Ramos (cell line): ENCODE results near the gene RAB2B.
"Not testable (repeated sequence)": the region's sequence is repeated elsewhere in the genome, so short reads cannot be mapped to it uniquely, and the experiment has no call there.

Source experiments
- in situ Hi-C: fragments of 300-500 bp; cut with MboI; formaldehyde crosslinking; loops from one replicate; pipeline ENCODE4 v1.14.3; 2022; ENCODE audit warnings: low sequenced_read_pairs; ENCODE audit not compliant: unreplicated experiment

The RAB2B gene

DNA sequence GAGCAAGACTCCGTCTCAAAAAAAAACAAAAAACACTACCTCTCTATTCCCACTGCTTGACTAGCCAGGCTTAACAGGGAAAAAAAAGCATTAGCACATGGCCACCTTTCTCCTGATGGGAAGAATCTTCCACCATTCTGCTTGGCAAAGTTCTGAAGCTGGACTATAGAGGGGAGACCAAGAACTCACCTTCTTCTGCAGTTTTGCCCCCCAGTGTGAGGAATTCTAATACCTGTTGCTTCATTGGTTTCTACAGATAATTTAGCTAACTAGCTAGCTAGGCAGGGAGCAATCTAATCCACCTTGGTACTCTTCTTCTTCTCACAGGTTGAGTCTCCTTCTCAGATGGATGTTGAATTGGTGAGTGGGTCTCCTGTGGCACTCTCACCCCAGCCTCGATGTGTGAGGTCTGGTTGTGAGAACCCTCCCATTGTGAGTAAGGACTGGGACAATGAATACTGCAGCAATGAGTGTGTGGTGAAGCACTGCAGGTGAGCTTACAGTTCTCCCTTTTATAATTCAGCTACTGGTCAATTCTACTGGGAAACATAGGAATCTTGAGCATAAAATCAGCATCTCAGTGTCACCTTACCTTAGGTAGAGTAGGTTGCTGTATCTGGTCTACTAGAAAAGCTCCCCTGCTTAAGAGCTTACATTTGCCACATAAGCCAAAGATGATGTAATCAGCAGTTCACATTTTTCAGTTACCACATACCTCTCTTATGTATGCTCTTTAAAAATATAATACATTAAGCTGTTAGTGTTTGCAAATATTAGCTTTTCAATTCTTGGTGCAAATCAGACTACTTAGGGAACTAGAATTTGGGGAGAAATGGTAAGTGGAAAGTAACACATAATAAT is 18.4 kb upstream of the RAB2B start:
- in situ Hi-C loops, result no loop called here

DNA sequence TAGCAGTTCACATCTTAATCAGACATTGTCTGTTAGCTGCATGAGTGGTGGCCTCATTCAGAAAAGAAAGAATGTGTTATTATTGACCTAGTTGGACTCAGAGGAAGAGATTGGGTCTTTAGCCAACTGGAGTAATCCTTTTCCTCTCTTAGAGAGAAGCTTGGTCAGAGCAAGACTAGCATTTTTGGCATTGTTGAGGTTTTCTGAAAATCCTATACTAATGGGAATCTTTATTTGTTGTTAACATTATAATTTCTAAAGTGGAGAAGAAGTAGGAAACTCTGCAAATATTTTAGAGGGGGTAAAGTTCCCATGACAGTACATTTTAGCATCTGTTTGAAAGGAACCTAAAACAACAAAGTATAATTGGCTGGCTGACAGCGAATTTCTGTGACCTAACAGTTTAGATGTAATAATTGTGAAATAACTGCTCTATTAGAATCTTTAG is 9.9 kb upstream of the RAB2B start:
- in situ Hi-C loops, result no loop called here

DNA sequence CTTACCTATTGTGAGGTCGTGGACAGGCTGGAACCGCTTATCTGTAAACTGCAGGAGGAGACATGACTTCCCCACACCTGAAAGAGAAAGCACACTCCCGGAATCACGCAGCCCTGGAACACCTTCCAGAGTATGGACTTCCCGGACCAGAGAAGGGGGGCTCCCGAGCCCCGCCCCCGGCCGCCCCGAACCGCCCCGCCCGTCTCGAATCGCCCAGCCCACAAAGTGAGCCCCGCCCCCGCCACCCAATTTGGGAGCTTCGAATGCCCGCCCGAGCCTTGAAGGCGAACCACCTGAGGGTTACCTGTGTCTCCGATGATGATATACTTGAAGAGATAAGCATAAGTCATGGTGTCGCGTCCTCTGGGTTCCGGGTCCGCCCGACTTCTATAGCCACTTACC is 235 bp downstream of the RAB2B start:
- in situ Hi-C loops, result no loop called here

- in situ Hi-C loops, result no loop called here
These were observed 814 bp downstream of the RAB2B start for GRCh38 chr14:21475767-21476522.

GRCh38 chr14:21467616-21468015 is 9.1 kb downstream of the RAB2B start:
- in situ Hi-C loops, result loop anchor here (10.0 kb wide), 1 partner anchor 87 kb away; no protein-coding TSS in a partner anchor

DNA sequence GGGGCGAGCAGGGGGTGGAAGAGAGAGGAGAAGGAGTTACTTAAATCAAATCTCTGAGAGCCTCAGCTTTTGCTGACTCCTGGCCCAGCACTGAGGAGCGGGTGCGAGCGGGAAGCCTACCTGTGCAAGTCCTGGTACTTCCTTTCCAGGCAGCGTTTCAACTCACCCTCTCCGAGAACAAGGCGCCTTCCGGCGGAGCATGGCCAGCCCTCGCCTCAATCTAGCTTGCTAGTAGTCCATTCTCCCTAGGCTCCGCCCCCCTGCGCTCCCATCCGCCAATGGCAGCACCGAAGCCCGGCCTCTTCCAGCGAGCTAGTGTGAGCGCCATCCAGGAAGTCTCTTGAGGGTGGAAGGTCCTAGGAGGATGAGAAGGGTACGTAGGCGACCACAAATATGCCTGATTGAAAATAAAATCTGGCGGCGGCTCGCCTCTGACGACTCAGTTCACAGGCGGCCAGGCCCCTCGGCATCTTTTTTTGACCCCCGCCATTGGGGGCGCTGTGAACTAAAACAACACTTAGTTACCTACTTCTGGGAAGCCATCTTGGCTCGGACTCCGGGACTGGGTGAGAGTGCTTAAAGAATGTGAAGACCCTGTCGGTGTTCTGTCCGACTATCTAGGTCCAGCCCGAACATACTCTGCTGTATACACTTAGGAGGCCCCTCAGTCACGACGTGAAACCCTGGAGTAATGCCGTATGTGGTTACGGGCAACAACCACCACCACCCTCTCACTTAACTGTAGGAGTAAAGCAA is 20.7 kb downstream of the RAB2B start, which contains the start of gene CHD8:
Gene CHD8 (minus strand): TSS at position 212 of the 756 bp plus-strand sequence. CDS start 24,480 bp downstream, outside the sequence.
- in situ Hi-C loops, result no loop called here

GRCh38 chr14:21455592-21455911 is 21.2 kb downstream of the RAB2B start:
- in situ Hi-C loops, result no loop called here

GRCh38 chr14:21454843-21455544 is 21.8 kb downstream of the RAB2B start:
- in situ Hi-C loops, result no loop called here

DNA sequence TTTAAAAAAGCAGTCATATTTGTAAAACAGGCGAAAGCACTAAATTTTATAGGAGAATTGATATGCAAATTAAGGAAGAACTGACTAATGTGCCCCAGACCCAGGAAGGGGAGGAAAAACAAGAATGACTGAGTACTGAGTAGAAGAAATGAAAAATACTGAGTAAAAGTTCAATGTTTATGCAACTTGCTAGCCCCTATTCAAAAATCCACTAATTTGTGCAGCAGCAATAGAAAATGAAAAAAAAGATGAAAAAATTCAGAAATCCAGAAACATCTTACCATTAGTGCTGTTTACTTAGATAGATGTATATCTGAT is 26.9 kb downstream of the RAB2B start:
- in situ Hi-C loops, result no loop called here

- in situ Hi-C loops, result not testable (repeated sequence)
These were observed 34.1 kb downstream of the RAB2B start for GRCh38 chr14:21442657-21443056.

GRCh38 chr14:21440859-21441258 is 35.9 kb downstream of the RAB2B start:
- in situ Hi-C loops, result no loop called here

GRCh38 chr14:21437063-21437901 is 39.5 kb downstream of the RAB2B start:
- in situ Hi-C loops, result no loop called here

- in situ Hi-C loops, result no loop called here
These were observed 40.1 kb downstream of the RAB2B start for GRCh38 chr14:21436567-21437062.

DNA sequence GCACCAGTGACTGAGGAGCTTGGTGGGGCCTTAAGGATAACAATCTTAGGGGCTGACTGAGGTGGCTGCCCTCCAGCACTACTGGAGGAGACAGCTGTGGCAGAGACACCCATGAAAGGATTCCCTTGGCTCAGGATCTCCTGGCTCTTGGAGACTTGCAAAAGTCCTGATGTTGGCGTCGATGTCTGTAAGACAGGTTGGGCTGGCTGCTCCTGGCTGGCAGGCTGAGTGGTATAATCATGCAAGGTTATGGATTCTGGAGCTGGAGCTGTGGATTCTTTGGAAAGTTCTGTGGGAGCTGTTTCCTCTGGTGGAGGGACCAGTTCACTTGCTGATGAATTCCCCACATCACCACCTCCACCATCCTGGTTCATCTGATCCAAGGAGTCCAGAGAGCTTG is 45.6 kb downstream of the RAB2B start:
- in situ Hi-C loops, result loop anchor here (5.0 kb wide), 1 partner anchor 34 kb away; no protein-coding TSS in a partner anchor

DNA sequence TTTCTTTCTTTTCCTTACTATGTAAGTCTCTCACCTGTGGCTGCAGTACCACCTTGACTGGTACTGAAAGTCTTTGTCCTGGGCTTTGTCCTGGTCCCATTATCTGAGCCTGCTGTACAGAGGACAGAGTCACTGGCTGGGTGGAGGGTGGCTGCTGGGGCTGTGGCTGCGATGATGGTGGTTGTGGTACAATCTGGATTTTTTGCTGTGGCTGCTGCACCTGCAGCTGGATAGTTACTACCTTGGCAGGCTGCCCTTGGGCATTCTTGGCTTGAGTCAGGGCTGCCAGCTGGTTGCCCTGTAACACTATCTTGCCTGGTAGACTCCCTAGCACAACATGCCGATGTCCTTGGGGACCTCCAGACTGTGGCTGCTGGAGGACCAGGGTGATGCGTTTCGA is 47.8 kb downstream of the RAB2B start:
- in situ Hi-C loops, result no loop called here

DNA sequence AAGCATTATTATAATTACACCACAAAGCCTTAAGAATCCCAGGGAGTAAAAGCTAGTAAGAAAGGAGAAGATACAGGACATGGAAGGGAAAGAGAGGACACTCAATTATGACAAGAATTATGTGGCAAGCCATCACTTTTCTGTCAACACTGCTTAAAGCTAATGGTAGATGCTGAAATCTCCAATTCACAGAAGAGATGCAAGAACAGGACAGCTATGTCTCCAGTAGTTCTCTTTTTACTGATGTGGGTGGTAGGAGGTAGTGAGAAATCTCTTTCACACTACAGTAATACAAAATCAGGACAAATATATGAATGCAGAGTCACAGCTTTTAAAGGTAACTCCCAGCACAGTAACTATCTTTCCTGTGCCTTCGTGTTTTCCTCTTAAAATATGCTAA is 50.1 kb downstream of the RAB2B start:
- in situ Hi-C loops, result no loop called here

GRCh38 chr14:21419528-21419927 is 57.2 kb downstream of the RAB2B start:
- in situ Hi-C loops, result no loop called here

- in situ Hi-C loops, result no loop called here
These were observed 61.4 kb downstream of the RAB2B start for GRCh38 chr14:21415329-21415728.

DNA sequence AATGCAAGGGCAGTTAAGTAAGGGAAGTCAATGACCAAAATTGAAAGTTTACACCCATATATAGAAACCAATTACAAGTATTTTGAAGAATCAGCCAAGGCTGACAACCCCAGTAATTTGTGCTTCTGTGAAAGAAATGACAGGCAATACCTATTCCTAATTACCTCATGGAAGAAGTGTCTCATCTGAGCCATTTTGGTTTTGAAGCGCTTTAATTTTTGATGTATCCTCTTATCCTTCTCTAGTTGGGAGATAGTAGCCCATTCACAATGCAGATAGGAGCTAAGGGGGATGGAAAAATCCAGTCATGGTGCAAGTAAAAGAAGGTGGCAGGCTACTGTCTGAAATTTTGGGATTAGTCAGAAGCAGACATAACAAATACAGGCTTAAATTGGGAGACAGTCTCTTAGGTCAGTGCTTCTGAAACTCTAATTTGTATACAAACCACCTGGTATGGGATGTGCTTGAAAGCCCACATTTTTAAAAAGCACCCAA is 62.6 kb downstream of the RAB2B start:
- in situ Hi-C loops, result no loop called here
